ENCODE data around the gene SLC37A2. TPM values are rescaled to one million over a fixed set of nuclear protein-coding genes. Genes with fewer than 3 reads are reported as not detected.
A peak's percentile ranks its signal among the peaks of the same experiment; 100 is the strongest.

SLC37A2 gene
- total RNA-seq, 1 experiment from 2014 or later = 2.2 TPM

- no peak for TF ChIP-seq AR (CRISPR knock-in tag; IDR thresholded peaks at IDR 0.05)
- no peak for TF ChIP-seq CBFB (CRISPR knock-in tag; IDR thresholded peaks at IDR 0.05; ENCODE audit: low read depth)
- no peak for TF ChIP-seq MXD4 (CRISPR knock-in tag; IDR thresholded peaks at IDR 0.05; ENCODE audit: borderline replicate concordance)
- TF ChIP-seq IRF1 (CRISPR knock-in tag; IDR thresholded peaks at IDR 0.05) = no peak
These were observed 46.7 kb upstream of the SLC37A2 start (continued) for GRCh38 chr11:125016413-125016812.

- ChIA-PET POLR2A (no interaction called here), CTCF (no interaction called here)
- H3K36me3 Mint-ChIP-seq = no peaks in the 10 kb centered on the region
- H3K27me3 Mint-ChIP-seq (ENCODE audit: low read depth) = no peaks in the 10 kb centered on the region
- DNase-seq (ENCODE audit: low spot score) (no peak), ATAC-seq (no peak)
- no peak overlapping the region for H3K27ac Mint-ChIP-seq
- H3K4me1 Mint-ChIP-seq = no peaks in the 10 kb centered on the region
- no peak overlapping the region for H3K4me3 Mint-ChIP-seq
- no peaks in the 10 kb centered on the region for H3K9me3 Mint-ChIP-seq
- TF ChIP-seq E2F4 (CRISPR knock-in tag; IDR thresholded peaks at IDR 0.05; ENCODE audit: borderline replicate concordance, low read depth) = no peak
These were observed 42.8 kb upstream of the SLC37A2 start for GRCh38 chr11:125020342-125020741.

- TF ChIP-seq TCF7 (CRISPR knock-in tag; IDR thresholded peaks at IDR 0.05; ENCODE audit: low read depth) (no peak), ZMAT4 (CRISPR knock-in tag; IDR thresholded peaks at IDR 0.05) (no peak), SMAD4 (CRISPR knock-in tag; IDR thresholded peaks at IDR 0.05) (no peak), MAX (CRISPR knock-in tag; IDR thresholded peaks at IDR 0.05) (no peak), IRF2 (CRISPR knock-in tag; IDR thresholded peaks at IDR 0.05; ENCODE audit: borderline replicate concordance, low read depth) (no peak)
- no peaks in the 10 kb centered on the region for H3K36me3 Mint-ChIP-seq
- H3K27ac Mint-ChIP-seq = no peak overlapping the region
- no peak for ATAC-seq
- no peak for DNase-seq (ENCODE audit: low spot score)
- no peak overlapping the region for H3K4me3 Mint-ChIP-seq
- POLR2A ChIA-PET = no interaction called here
- H3K9me3 Mint-ChIP-seq = peaks cover 1% of the 10 kb centered on the region
- H3K27me3 Mint-ChIP-seq (ENCODE audit: low read depth) = no peaks in the 10 kb centered on the region
- CTCF ChIA-PET = no interaction called here
- no peaks in the 10 kb centered on the region for H3K4me1 Mint-ChIP-seq
These were observed 40.6 kb upstream of the SLC37A2 start for GRCh38 chr11:125022551-125022950.

GRCh38 chr11:125025968-125026367, 37.1 kb upstream of the SLC37A2 start:
- Mint-ChIP-seq H3K27me3 (ENCODE audit: low read depth) (no peaks in the 10 kb centered on the region), H3K36me3 (no peaks in the 10 kb centered on the region), H3K27ac (no peak overlapping the region), H3K4me1 (no peaks in the 10 kb centered on the region), H3K4me3 (no peak overlapping the region), H3K9me3 (peaks cover 9% of the 10 kb centered on the region)
- ChIA-PET CTCF (interaction anchor here (0.6 to 0.8 kb wide), 2 partner anchors 116 to 403 kb away, joined by 3 to 4 read pairs; no protein-coding TSS in a partner anchor), POLR2A (no interaction called here)
- ATAC-seq = peak; percentile 39; the same call in 1 of the 2 replicates
- peak; percentile 12 for DNase-seq (ENCODE audit: low spot score)
- TF ChIP-seq E2F5 (CRISPR knock-in tag; IDR thresholded peaks at IDR 0.05) (no peak), ZNF281 (CRISPR knock-in tag; IDR thresholded peaks at IDR 0.05) (no peak), MXD4 (CRISPR knock-in tag; IDR thresholded peaks at IDR 0.05; ENCODE audit: borderline replicate concordance) (no peak), SOX15 (CRISPR knock-in tag; IDR thresholded peaks at IDR 0.05) (no peak), TP53 (CRISPR knock-in tag; IDR thresholded peaks at IDR 0.05) (no peak), NFATC4 (CRISPR knock-in tag; IDR thresholded peaks at IDR 0.05) (no peak), CTCF (IDR thresholded peaks at IDR 0.05) (no peak), RORB (CRISPR knock-in tag; IDR thresholded peaks at IDR 0.05) (no peak), FOXP1 (CRISPR knock-in tag; IDR thresholded peaks at IDR 0.05; ENCODE audit: borderline replicate concordance) (no peak)

Data from WTC11 (cell line).